IMR-90 (cell line): ENCODE results near the gene PITPNC1. TPM values are rescaled to one million over a fixed set of nuclear protein-coding genes. Genes with fewer than 3 reads are reported as not detected.

ENCODE experiments used
- ATAC-seq: fragments of 200-7000 bp; cut with Tn5 transposase; 2 replicates; pipeline ENCODE4 v1.9.1; 2020; ENCODE audit warnings: low read depth, mild to moderate bottlenecking, moderate library complexity
- BruUV-seq: library from RNA; stranded (reverse); fragments of 400-500 nt; replicated peaks from 2 replicates; lab custom pipeline; 2021; lab: Mats Ljungman, UMichigan
- CTCF ChIA-PET: fragments of 300-600 bp; formaldehyde crosslinking; extraction: SDS; loops from one replicate; lab custom pipeline; 2021; ENCODE audit warnings: antibody characterized with exemption; lab: Yijun Ruan, JAX
- POLR2A ChIA-PET: fragments of 300-600 bp; sonication (Branson Sonifier 250); formaldehyde crosslinking; loops from one replicate; lab custom pipeline; 2022; ENCODE audit warnings: antibody characterized with exemption; ENCODE audit not compliant: unreplicated experiment; lab: Charles Lee
- DNase-seq: peaks from one replicate; pipeline ENCODE4 v3.0.0; 2013
- H2AFZ ChIP-seq: replicated peaks from 2 replicates; pipeline ENCODE3; 2013; ENCODE audit warnings: low read length, mild to moderate bottlenecking; ENCODE audit not compliant: poor library complexity
- H2AK5ac ChIP-seq: 2 replicates; pipeline ENCODE4 v1.6.1; 2013; ENCODE audit warnings: low read depth, low read length, inconsistent platforms
- H2AK9ac ChIP-seq: replicated peaks from 2 replicates; pipeline ENCODE3; 2013; ENCODE audit warnings: mild to moderate bottlenecking, low read depth, low read length, moderate library complexity; ENCODE audit not compliant: poor library complexity
- H2BK120ac ChIP-seq: 2 replicates; pipeline ENCODE4 v1.6.1; 2013; ENCODE audit warnings: low read depth, low read length, inconsistent platforms
- H2BK15ac ChIP-seq: 3 replicates; pipeline ENCODE4 v1.6.1; 2013; ENCODE audit warnings: low read depth, low read length, inconsistent platforms
- H2BK20ac ChIP-seq: 2 replicates; pipeline ENCODE4 v1.6.1; 2013; ENCODE audit warnings: low read depth, mild to moderate bottlenecking, inconsistent platforms, low read length, moderate library complexity
- H2BK5ac ChIP-seq: 2 replicates; pipeline ENCODE4 v1.6.1; 2013; ENCODE audit warnings: mild to moderate bottlenecking, low read depth, low read length, inconsistent platforms; ENCODE audit not compliant: poor library complexity, severe bottlenecking
- H3K14ac ChIP-seq: replicated peaks from 2 replicates; pipeline ENCODE4 v1.6.1; 2013; ENCODE audit warnings: low read depth, low read length, inconsistent platforms
- H3K18ac ChIP-seq: 2 replicates; pipeline ENCODE4 v1.6.1; 2013; ENCODE audit warnings: low read depth, low read length, control low read depth
- H3K23ac ChIP-seq: 2 replicates; pipeline ENCODE4 v1.6.1; 2013; ENCODE audit warnings: low read depth, low read length, inconsistent platforms
- H3K27ac ChIP-seq: 2 replicates; pipeline ENCODE4 v1.5.1; 2013; ENCODE audit warnings: mild to moderate bottlenecking, control low read depth, low read length; ENCODE audit not compliant: insufficient read depth
- H3K27me3 ChIP-seq: 2 replicates; pipeline ENCODE4 v1.6.1; 2013; ENCODE audit warnings: low read length; ENCODE audit not compliant: control insufficient read depth, insufficient read depth
- H3K36me3 ChIP-seq: 2 replicates; pipeline ENCODE4 v1.6.1; 2013; ENCODE audit warnings: low read length, mixed read lengths; ENCODE audit not compliant: control insufficient read depth, insufficient read depth
- H3K4ac ChIP-seq: 2 replicates; pipeline ENCODE4 v1.6.1; 2013; ENCODE audit warnings: low read depth, low read length, inconsistent platforms
- H3K4me1 ChIP-seq: 2 replicates; pipeline ENCODE4 v1.6.1; 2013; ENCODE audit warnings: low read length, mixed read lengths; ENCODE audit not compliant: control insufficient read depth, insufficient read depth
- H3K4me2 ChIP-seq: 2 replicates; pipeline ENCODE4 v1.6.1; 2013; ENCODE audit warnings: low read depth, mild to moderate bottlenecking, control low read depth, low read length, moderate library complexity
- H3K4me3 ChIP-seq: 2 replicates; pipeline ENCODE4 v1.5.1; 2013; ENCODE audit warnings: low read depth, mild to moderate bottlenecking, control low read depth, low read length, moderate library complexity; ENCODE audit not compliant: insufficient read depth
- H3K56ac ChIP-seq: 2 replicates; pipeline ENCODE4 v1.6.1; 2013; ENCODE audit warnings: low read length, inconsistent platforms; ENCODE audit not compliant: insufficient read depth; ENCODE audit errors: extremely low read depth
- H3K79me1 ChIP-seq, 2 experiments: 2 replicates each; pipeline ENCODE4 v1.6.1; 2013; ENCODE audit warnings: low read length in 2 of 2, inconsistent platforms in 1 of 2, low read depth in 1 of 2
- H3K9ac ChIP-seq: 2 replicates; pipeline ENCODE4 v1.6.1; 2013; ENCODE audit warnings: low read depth, low read length, control low read depth
- H3K9me1 ChIP-seq: 2 replicates; pipeline ENCODE4 v1.6.1; 2013; ENCODE audit warnings: low read length, inconsistent platforms; ENCODE audit not compliant: insufficient read depth
- H3K9me3 ChIP-seq: 2 replicates; pipeline ENCODE4 v1.6.1; 2013; ENCODE audit warnings: low read length; ENCODE audit not compliant: control insufficient read depth, insufficient read depth
- H4K20me1 ChIP-seq: 2 replicates; pipeline ENCODE4 v1.6.1; 2013; ENCODE audit warnings: low read length, inconsistent platforms; ENCODE audit not compliant: insufficient read depth
- H4K5ac ChIP-seq: 2 replicates; pipeline ENCODE4 v1.6.1; 2013; ENCODE audit warnings: mild to moderate bottlenecking, low read depth, low read length, control low read depth
- H4K8ac ChIP-seq, 2 experiments: 2 replicates each; pipeline ENCODE4 v1.6.1; 2013; ENCODE audit warnings: low read depth in 2 of 2, low read length in 2 of 2, control low read depth in 1 of 2, inconsistent platforms in 1 of 2
- H4K91ac ChIP-seq: 2 replicates; pipeline ENCODE4 v1.6.1; 2013; ENCODE audit warnings: low read depth, low read length, inconsistent platforms; ENCODE audit not compliant: insufficient read depth
- BHLHE40 ChIP-seq: fragments of 150-350 bp; IDR thresholded peaks from 2 replicates; pipeline ENCODE4 v1.6.1; 2016; ENCODE audit warnings: mild to moderate bottlenecking, low read depth, low read length
- CEBPB ChIP-seq: IDR thresholded peaks from 2 replicates; pipeline ENCODE4 v1.6.1; 2012; ENCODE audit warnings: low read depth, low read length, improper control_type of control experiment
- CHD1 ChIP-seq: IDR thresholded peaks from 2 replicates; pipeline ENCODE4 v1.6.1; 2012; ENCODE audit warnings: low read depth, low read length, improper control_type of control experiment
- ELK1 ChIP-seq: fragments of 150-350 bp; IDR thresholded peaks from 2 replicates; pipeline ENCODE4 v1.6.1; 2016; ENCODE audit warnings: low read depth, mild to moderate bottlenecking, low read length, moderate library complexity, borderline replicate concordance
- FOS ChIP-seq: fragments of 150-350 bp; IDR thresholded peaks from 2 replicates; pipeline ENCODE4 v1.6.1; 2016; ENCODE audit warnings: low read depth, low read length
- MAFK ChIP-seq: IDR thresholded peaks from 2 replicates; pipeline ENCODE4 v1.6.1; 2012; ENCODE audit warnings: low read depth, low read length, improper control_type of control experiment
- MAZ ChIP-seq: IDR thresholded peaks from 2 replicates; pipeline ENCODE4 v1.6.1; 2012; ENCODE audit warnings: low read depth, mild to moderate bottlenecking, low read length, improper control_type of control experiment, moderate library complexity, borderline replicate concordance
- MXI1 ChIP-seq: IDR thresholded peaks from 2 replicates; pipeline ENCODE4 v1.6.1; 2012; ENCODE audit warnings: low read depth, mild to moderate bottlenecking, low read length, moderate library complexity, borderline replicate concordance
- NFE2L2 ChIP-seq: fragments of 150-350 bp; IDR thresholded peaks from 2 replicates; pipeline ENCODE4 v1.6.1; 2016; ENCODE audit warnings: low read depth, mild to moderate bottlenecking, low read length
- POLR2A ChIP-seq: IDR thresholded peaks from 2 replicates; pipeline ENCODE4 v1.6.1; 2012; ENCODE audit warnings: mild to moderate bottlenecking, low read depth, low read length
- RAD21 ChIP-seq: IDR thresholded peaks from 2 replicates; pipeline ENCODE4 v1.6.1; 2012; ENCODE audit warnings: low read length, improper control_type of control experiment
- RCOR1 ChIP-seq: IDR thresholded peaks from 2 replicates; pipeline ENCODE4 v1.6.1; 2012; ENCODE audit warnings: mild to moderate bottlenecking, low read length, improper control_type of control experiment; ENCODE audit not compliant: insufficient replicate concordance
- RFX5 ChIP-seq: IDR thresholded peaks from 2 replicates; pipeline ENCODE4 v1.8.0; 2012; ENCODE audit warnings: low read depth, mild to moderate bottlenecking, low read length, moderate library complexity
- SMC3 ChIP-seq: fragments of 150-350 bp; IDR thresholded peaks from 2 replicates; pipeline ENCODE4 v1.6.1; 2016; ENCODE audit warnings: low read depth, mild to moderate bottlenecking, antibody characterized with exemption, low read length, moderate library complexity
- WGBS, 2 experiments: methylation state at CpG; one replicate each; pipeline versions ENCODE4 v1.1.5 to v1.1.7; 2013; ENCODE audit warnings: missing lambda C conversion rate in 2 of 2; ENCODE audit not compliant: insufficient read length in 1 of 2; ENCODE audit errors: extremely low coverage in 2 of 2; 5-methylcytosine and 5-hydroxymethylcytosine counted together
- dilution Hi-C: fragments of 300-500 bp; cut with HindIII; formaldehyde crosslinking; loops from one replicate; pipeline ENCODE4 v1.14.3; 2018; ENCODE audit warnings: low sequenced_read_pairs; ENCODE audit not compliant: unreplicated experiment
- in situ Hi-C: fragments of 300-500 bp; cut with MboI; formaldehyde crosslinking; loops from 3 replicates; pipeline ENCODE4 v1.14.3; 2019; ENCODE audit warnings: low sequenced_read_pairs, inconsistent platforms, mixed read lengths
- intact Hi-C: fragments of 100-400 bp; cut with micrococcal nuclease; formaldehyde crosslinking; loops from 2 replicates; pipeline ENCODE4 v1.10.0; 2022
- polyA plus RNA-seq, 3 experiments: library from polyadenylated mRNA; depleted of rRNA; stranded (reverse); fragments of >200 nt; gene quantifications; 2 replicates each; pipeline ENCODE4 v1.2.3, GENCODE V29; 2012; ENCODE audit warnings: low replicate concordance in 1 of 3
- total RNA-seq: library from RNA; depleted of rRNA; stranded (reverse); fragments of >200 nt; gene quantifications from 2 replicates; pipeline ENCODE4 v1.2.3, GENCODE V29; 2012
- TF ChIP-seq, protein P1 (sequence below): fragments of 150-350 bp; IDR thresholded peaks from 2 replicates; pipeline ENCODE4 v1.6.1; 2017; ENCODE audit warnings: mild to moderate bottlenecking, antibody characterized with exemption, low read length, low read depth
- TF ChIP-seq, protein P2 (sequence below): conservative IDR thresholded peaks from 2 replicates; pipeline ENCODE4 v1.5.1; 2012; ENCODE audit warnings: mild to moderate bottlenecking, low read depth, low read length, improper control_type of control experiment

The PITPNC1 gene
- total and polyA plus RNA-seq, 2 of the 4 experiments (the other 2 are of a cell fraction), result 4.1 TPM

DNA sequence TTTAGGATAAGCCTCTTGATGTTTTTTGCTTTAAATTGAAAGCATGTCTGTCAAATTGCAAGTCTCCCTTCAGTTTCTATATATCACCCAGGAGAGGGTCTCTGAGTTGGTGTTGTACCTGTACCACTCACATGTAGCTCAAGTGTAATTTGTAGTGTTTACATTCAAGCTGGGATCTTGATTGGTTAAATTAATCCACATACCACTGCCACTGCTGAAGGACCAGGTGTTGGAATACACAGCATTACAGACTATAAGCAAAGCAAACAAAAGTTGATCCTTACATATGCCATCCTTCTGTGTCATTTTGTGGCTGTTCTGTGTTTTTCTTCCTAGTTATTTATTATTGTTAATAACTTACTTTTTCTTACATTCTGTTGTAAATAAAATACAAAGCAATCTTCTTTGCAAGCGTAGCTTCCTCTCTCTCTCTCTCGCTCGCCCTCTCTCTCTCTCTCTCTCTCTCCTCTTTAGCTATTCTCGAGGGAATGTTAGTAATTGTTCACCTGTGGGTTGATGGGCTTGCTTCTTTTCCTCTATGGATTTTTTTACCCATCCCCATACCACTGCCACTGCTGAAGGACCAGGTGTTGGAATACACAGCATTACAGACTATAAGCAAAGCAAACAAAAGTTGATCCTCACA lies 319.9 kb downstream of the PITPNC1 start:
- H3K4me2 ChIP-seq, result no peak overlapping the region
- H2BK5ac ChIP-seq, result no peak overlapping the region
- H3K4ac ChIP-seq, result no peak overlapping the region
- no peak overlapping the region for H2BK120ac ChIP-seq
- H3K4me1 ChIP-seq, result no peaks in the 10 kb centered on the region; the same call in none of the 2 replicates
- dilution Hi-C loops (no loop called here), in situ Hi-C loops (no loop called here), intact Hi-C loops (no loop called here)
- H2AK9ac ChIP-seq, result no peak overlapping the region
- POLR2A ChIA-PET, result no interaction called here
- CTCF ChIA-PET, result interaction anchor here (0.6 kb wide), 1 partner anchor 9 kb away, joined by 5 read pairs; no protein-coding TSS in a partner anchor
- H2BK20ac ChIP-seq, result no peak overlapping the region
- no peak overlapping the region for H3K4me3 ChIP-seq
- no peak overlapping the region for H3K23ac ChIP-seq
- no peak overlapping the region; the same call in 1 of the 2 replicates for H3K18ac ChIP-seq
- no peak for ATAC-seq
- TF ChIP-seq CHD1 (no peak), POLR2A (no peak), NFE2L2 (no peak), RCOR1 (no peak), SMC3 (no peak), MAZ (no peak), FOS (no peak), RAD21 (no peak), MXI1 (no peak), RFX5 (no peak), ELK1 (no peak), BHLHE40 (no peak), CEBPB (no peak), MAFK (no peak)
- TF ChIP-seq, protein P1, sequence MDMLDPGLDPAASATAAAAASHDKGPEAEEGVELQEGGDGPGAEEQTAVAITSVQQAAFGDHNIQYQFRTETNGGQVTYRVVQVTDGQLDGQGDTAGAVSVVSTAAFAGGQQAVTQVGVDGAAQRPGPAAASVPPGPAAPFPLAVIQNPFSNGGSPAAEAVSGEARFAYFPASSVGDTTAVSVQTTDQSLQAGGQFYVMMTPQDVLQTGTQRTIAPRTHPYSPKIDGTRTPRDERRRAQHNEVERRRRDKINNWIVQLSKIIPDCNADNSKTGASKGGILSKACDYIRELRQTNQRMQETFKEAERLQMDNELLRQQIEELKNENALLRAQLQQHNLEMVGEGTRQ, result no peak
- TF ChIP-seq, protein P2, sequence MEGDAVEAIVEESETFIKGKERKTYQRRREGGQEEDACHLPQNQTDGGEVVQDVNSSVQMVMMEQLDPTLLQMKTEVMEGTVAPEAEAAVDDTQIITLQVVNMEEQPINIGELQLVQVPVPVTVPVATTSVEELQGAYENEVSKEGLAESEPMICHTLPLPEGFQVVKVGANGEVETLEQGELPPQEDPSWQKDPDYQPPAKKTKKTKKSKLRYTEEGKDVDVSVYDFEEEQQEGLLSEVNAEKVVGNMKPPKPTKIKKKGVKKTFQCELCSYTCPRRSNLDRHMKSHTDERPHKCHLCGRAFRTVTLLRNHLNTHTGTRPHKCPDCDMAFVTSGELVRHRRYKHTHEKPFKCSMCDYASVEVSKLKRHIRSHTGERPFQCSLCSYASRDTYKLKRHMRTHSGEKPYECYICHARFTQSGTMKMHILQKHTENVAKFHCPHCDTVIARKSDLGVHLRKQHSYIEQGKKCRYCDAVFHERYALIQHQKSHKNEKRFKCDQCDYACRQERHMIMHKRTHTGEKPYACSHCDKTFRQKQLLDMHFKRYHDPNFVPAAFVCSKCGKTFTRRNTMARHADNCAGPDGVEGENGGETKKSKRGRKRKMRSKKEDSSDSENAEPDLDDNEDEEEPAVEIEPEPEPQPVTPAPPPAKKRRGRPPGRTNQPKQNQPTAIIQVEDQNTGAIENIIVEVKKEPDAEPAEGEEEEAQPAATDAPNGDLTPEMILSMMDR, result no peak
- H2AFZ ChIP-seq, result no peak overlapping the region
- H3K36me3 ChIP-seq, result no peaks in the 10 kb centered on the region
- WGBS, 2 experiments, result no CpG with 5 or more reads among the region's 4 CpGs
- no TSS peak for BruUV-seq
- H3K9me3 ChIP-seq, result no peaks in the 10 kb centered on the region
- no peak overlapping the region for H3K9ac ChIP-seq
- H4K91ac ChIP-seq, result no peak overlapping the region
- H4K20me1 ChIP-seq, result no peaks in the 10 kb centered on the region
- H3K27ac ChIP-seq, result no peak overlapping the region
- H3K56ac ChIP-seq, result no peak overlapping the region
- no peaks in the 10 kb centered on the region for H3K9me1 ChIP-seq
- H3K79me1 ChIP-seq, result no peaks in the 10 kb centered on the region
- H4K5ac ChIP-seq, result no peak overlapping the region
- no peak overlapping the region for H4K8ac ChIP-seq
- no peak overlapping the region for H2BK15ac ChIP-seq
- no peak overlapping the region for H3K14ac ChIP-seq
- no peak for DNase-seq
- H2AK5ac ChIP-seq, result no peak overlapping the region
- H3K27me3 ChIP-seq, result no peaks in the 10 kb centered on the region
